Osteoblast (primary cell): ENCODE results near the gene OXGR1. TPM values are rescaled to one million over a fixed set of nuclear protein-coding genes. Genes with fewer than 3 reads are reported as not detected.

Experiments used
- DNase-seq: peaks from one replicate; pipeline ENCODE4 v3.0.0; 2011; ENCODE audit warnings: low spot score, mixed read lengths; ENCODE audit not compliant: insufficient read length; ENCODE audit errors: missing footprints
- H2AFZ ChIP-seq: 2 replicates; pipeline ENCODE4 v1.6.0; 2011; ENCODE audit warnings: mild to moderate bottlenecking, low read length
- H3K27ac ChIP-seq: 2 replicates; pipeline ENCODE4 v1.5.1; 2011; ENCODE audit warnings: mild to moderate bottlenecking, low read depth, low read length, moderate library complexity
- H3K27me3 ChIP-seq: 2 replicates; pipeline ENCODE4 v1.6.0; 2012; ENCODE audit warnings: mild to moderate bottlenecking, control low read depth, inconsistent platforms, low read length, moderate library complexity; ENCODE audit not compliant: insufficient read depth
- H3K36me3 ChIP-seq: 2 replicates; pipeline ENCODE4 v1.5.1; 2011; ENCODE audit warnings: mild to moderate bottlenecking, low read length, control low read depth, moderate library complexity; ENCODE audit not compliant: insufficient read depth
- H3K4me1 ChIP-seq: 2 replicates; pipeline ENCODE4 v1.5.1; 2011; ENCODE audit warnings: mild to moderate bottlenecking, low read length, control low read depth, moderate library complexity; ENCODE audit not compliant: insufficient read depth
- H3K4me2 ChIP-seq: 2 replicates; pipeline ENCODE4 v1.6.0; 2011; ENCODE audit warnings: mild to moderate bottlenecking, low read length; ENCODE audit not compliant: insufficient read depth
- H3K4me3 ChIP-seq: fragments of 200-600 bp; sonication (generic); 3 replicates; pipeline ENCODE4 v1.5.1; 2012; ENCODE audit warnings: mild to moderate bottlenecking, low read length, inconsistent platforms; ENCODE audit not compliant: insufficient read depth
- H3K79me2 ChIP-seq: 2 replicates; pipeline ENCODE4 v1.6.0; 2012; ENCODE audit warnings: mild to moderate bottlenecking, low read length, control low read depth, inconsistent platforms; ENCODE audit not compliant: insufficient read depth
- H3K9me3 ChIP-seq: 2 replicates; pipeline ENCODE4 v1.5.1; 2011; ENCODE audit warnings: low read depth, low read length, control low read depth
- H4K20me1 ChIP-seq: 2 replicates; pipeline ENCODE4 v1.6.0; 2012; ENCODE audit warnings: mild to moderate bottlenecking, low read length, control low read depth; ENCODE audit not compliant: insufficient read depth
- CTCF ChIP-seq: IDR thresholded peaks from 2 replicates; pipeline ENCODE4 v1.5.1; 2011; ENCODE audit warnings: mild to moderate bottlenecking, low read depth, low read length, moderate library complexity; ENCODE audit errors: extremely low read depth
- total RNA-seq: library from RNA; depleted of rRNA; stranded (reverse); fragments of >200 nt; gene quantifications from 2 replicates; pipeline ENCODE4 v1.2.3, GENCODE V29; 2012

The OXGR1 gene
- total RNA-seq, 1 donor: not detected

- Histone ChIP-seq H3K4me3 (no peak overlapping the region), H4K20me1 (no peaks in the 10 kb centered on the region), H3K36me3 (no peaks in the 10 kb centered on the region), H3K9me3 (peaks cover 15% of the 10 kb centered on the region), H2AFZ (no peak overlapping the region), H3K27me3 (no peaks in the 10 kb centered on the region), H3K79me2 (no peaks in the 10 kb centered on the region), H3K4me2 (no peak overlapping the region), H3K4me1 (no peaks in the 10 kb centered on the region), H3K27ac (no peak overlapping the region)
- no peak for TF ChIP-seq CTCF
- no peak for DNase-seq
These were observed 27.7 kb downstream of the OXGR1 start for GRCh38 chr13:96966415-96967102.

GRCh38 chr13:96963786-96964475 lies 30.3 kb downstream of the OXGR1 start:
- H3K36me3 ChIP-seq: no peaks in the 10 kb centered on the region
- no peaks in the 10 kb centered on the region for H3K4me1 ChIP-seq
- H3K27me3 ChIP-seq: no peaks in the 10 kb centered on the region
- H3K4me2 ChIP-seq: no peak overlapping the region
- no peak for TF ChIP-seq CTCF
- H4K20me1 ChIP-seq: no peaks in the 10 kb centered on the region
- no peak for DNase-seq
- no peak overlapping the region for H3K27ac ChIP-seq
- H2AFZ ChIP-seq: no peak overlapping the region
- no peak overlapping the region for H3K4me3 ChIP-seq
- no peaks in the 10 kb centered on the region for H3K79me2 ChIP-seq
- peaks cover 15% of the 10 kb centered on the region for H3K9me3 ChIP-seq

- no peak for TF ChIP-seq CTCF
- H3K27ac ChIP-seq: no peak overlapping the region
- no peaks in the 10 kb centered on the region for H3K79me2 ChIP-seq
- no peaks in the 10 kb centered on the region for H3K27me3 ChIP-seq
- no peak overlapping the region for H3K4me3 ChIP-seq
- H3K36me3 ChIP-seq: no peaks in the 10 kb centered on the region
- H4K20me1 ChIP-seq: no peaks in the 10 kb centered on the region
- no peak overlapping the region for H3K4me2 ChIP-seq
- H3K4me1 ChIP-seq: no peaks in the 10 kb centered on the region
- no peaks in the 10 kb centered on the region for H3K9me3 ChIP-seq
- H2AFZ ChIP-seq: no peak overlapping the region
- DNase-seq: no peak
These were observed 33.9 kb downstream of the OXGR1 start for GRCh38 chr13:96960379-96960778.

GRCh38 chr13:96958286-96958891 lies 35.9 kb downstream of the OXGR1 start:
- Histone ChIP-seq H3K79me2 (no peaks in the 10 kb centered on the region), H3K4me3 (no peak overlapping the region), H3K27me3 (no peaks in the 10 kb centered on the region), H2AFZ (no peak overlapping the region), H3K27ac (no peak overlapping the region), H3K9me3 (no peaks in the 10 kb centered on the region), H3K4me2 (no peak overlapping the region), H3K4me1 (no peaks in the 10 kb centered on the region), H3K36me3 (no peaks in the 10 kb centered on the region), H4K20me1 (no peaks in the 10 kb centered on the region)
- no peak for DNase-seq
- TF ChIP-seq CTCF: peak; percentile 71
